SK-N-SH treated with all-trans-retinoic acid at 6 μM for 48 hours (cell line): ENCODE measurements around the gene CYP4F22.

ENCODE experiments used
- ARNTL ChIP-seq: fragments of 450-650 bp; formaldehyde crosslinking; IDR thresholded peaks from 2 replicates; pipeline ENCODE4 v1.5.0; 2020; ENCODE audit warnings: low read depth, mild to moderate bottlenecking, moderate library complexity, borderline replicate concordance
- BACH2 ChIP-seq: fragments of 250-450 bp; sonication (Bioruptor Pico); IDR thresholded peaks from 2 replicates; pipeline ENCODE4 v1.9.0; 2021; ENCODE audit warnings: mild to moderate bottlenecking, borderline replicate concordance
- CREB5 ChIP-seq: fragments of 250-450 bp; sonication (Bioruptor Pico); IDR thresholded peaks from 2 replicates; pipeline ENCODE4 v1.5.1; 2020; ENCODE audit warnings: low read depth, mild to moderate bottlenecking, moderate library complexity
- CSDC2 ChIP-seq: fragments of 250-450 bp; sonication (Bioruptor Pico); IDR thresholded peaks from 2 replicates; pipeline ENCODE4 v1.5.0; 2020; ENCODE audit warnings: mild to moderate bottlenecking, moderate library complexity
- ESRRG ChIP-seq: fragments of 250-450 bp; sonication (Bioruptor Pico); IDR thresholded peaks from 2 replicates; pipeline ENCODE4 v1.6.1; 2021; ENCODE audit warnings: mild to moderate bottlenecking
- OSR1 ChIP-seq: fragments of 250-450 bp; sonication (Bioruptor Pico); IDR thresholded peaks from 2 replicates; pipeline ENCODE4 v1.8.0; 2022; ENCODE audit warnings: moderate library complexity, mild to moderate bottlenecking, inconsistent platforms
- PATZ1 ChIP-seq: fragments of 250-450 bp; sonication (Bioruptor Pico); IDR thresholded peaks from 2 replicates; pipeline ENCODE4 v1.8.0; 2020; ENCODE audit warnings: mild to moderate bottlenecking, moderate library complexity, borderline replicate concordance
- PPARA ChIP-seq: fragments of 250-450 bp; sonication (Bioruptor Pico); IDR thresholded peaks from 2 replicates; pipeline ENCODE4 v1.5.0; 2020; ENCODE audit warnings: mild to moderate bottlenecking, borderline replicate concordance
- RARB ChIP-seq: fragments of 250-450 bp; sonication (Bioruptor Pico); IDR thresholded peaks from 2 replicates; pipeline ENCODE4 v1.8.0; 2021; ENCODE audit warnings: mild to moderate bottlenecking, moderate library complexity
- TCF4 ChIP-seq: fragments of 250-450 bp; sonication (Bioruptor Pico); IDR thresholded peaks from 2 replicates; pipeline ENCODE4 v1.8.0; 2021; ENCODE audit warnings: mild to moderate bottlenecking, moderate library complexity, borderline replicate concordance
- ZC3H10 ChIP-seq: fragments of 250-450 bp; sonication (Bioruptor Pico); IDR thresholded peaks from 2 replicates; pipeline ENCODE4 v1.5.1; 2021; ENCODE audit warnings: mild to moderate bottlenecking, moderate library complexity
- ZNF70 ChIP-seq: fragments of 450-650 bp; formaldehyde crosslinking; IDR thresholded peaks from 2 replicates; pipeline ENCODE4 v1.5.0; 2020; ENCODE audit warnings: mild to moderate bottlenecking, moderate library complexity
- ZNF8 ChIP-seq: fragments of 450-650 bp; formaldehyde crosslinking; IDR thresholded peaks from 2 replicates; pipeline ENCODE4 v1.5.0; 2020; ENCODE audit warnings: mild to moderate bottlenecking, moderate library complexity
- TF ChIP-seq, protein P1 (sequence below): fragments of 250-450 bp; sonication (Bioruptor Pico); IDR thresholded peaks from 2 replicates; pipeline ENCODE4 v1.5.1; 2021; ENCODE audit warnings: mild to moderate bottlenecking, moderate library complexity

GRCh38 chr19:15577184-15577771 is 69.0 kb downstream of the CYP4F22 start:
- TF ChIP-seq CSDC2 (CRISPR knock-in tag) (no peak), BACH2 (CRISPR knock-in tag) (no peak), TCF4 (no peak), PPARA (CRISPR knock-in tag) (no peak), ZNF70 (no peak), RARB (no peak), PATZ1 (CRISPR knock-in tag) (no peak), ZC3H10 (CRISPR knock-in tag) (no peak), ZNF8 (CRISPR knock-in tag) (no peak), CREB5 (CRISPR knock-in tag) (no peak), ARNTL (CRISPR knock-in tag) (no peak), OSR1 (no peak), ESRRG (CRISPR knock-in tag) (no peak)
- TF ChIP-seq, protein P1, sequence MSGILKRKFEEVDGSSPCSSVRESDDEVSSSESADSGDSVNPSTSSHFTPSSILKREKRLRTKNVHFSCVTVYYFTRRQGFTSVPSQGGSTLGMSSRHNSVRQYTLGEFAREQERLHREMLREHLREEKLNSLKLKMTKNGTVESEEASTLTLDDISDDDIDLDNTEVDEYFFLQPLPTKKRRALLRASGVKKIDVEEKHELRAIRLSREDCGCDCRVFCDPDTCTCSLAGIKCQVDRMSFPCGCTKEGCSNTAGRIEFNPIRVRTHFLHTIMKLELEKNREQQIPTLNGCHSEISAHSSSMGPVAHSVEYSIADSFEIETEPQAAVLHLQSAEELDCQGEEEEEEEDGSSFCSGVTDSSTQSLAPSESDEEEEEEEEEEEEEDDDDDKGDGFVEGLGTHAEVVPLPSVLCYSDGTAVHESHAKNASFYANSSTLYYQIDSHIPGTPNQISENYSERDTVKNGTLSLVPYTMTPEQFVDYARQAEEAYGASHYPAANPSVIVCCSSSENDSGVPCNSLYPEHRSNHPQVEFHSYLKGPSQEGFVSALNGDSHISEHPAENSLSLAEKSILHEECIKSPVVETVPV (CRISPR knock-in tag), result no peak
